Spleen (tissue), 7 donors: ENCODE measurements around the gene SYCP2L.

Source experiments
- CTCF ChIP-seq, 11 experiments: fragments of 200-600 bp in 7 of 11; fragments of 450-650 bp in 4 of 11; sonication (generic) in 4 of 11; IDR thresholded peaks in 8 of 11; conservative IDR thresholded peaks in 3 of 11; 1 replicate in 7 of 11; 2 replicates in 4 of 11; pipeline versions ENCODE4 v1.4.0 to v1.8.0; 2016 to 2021; ENCODE audit warnings: antibody characterized with exemption in 11 of 11, inconsistent platforms in 4 of 11, mild to moderate bottlenecking in 1 of 11
- POLR2A ChIP-seq, 3 donors: fragments of 450-650 bp; IDR thresholded peaks; one replicate each; pipeline ENCODE4 v1.5.1; 2017; ENCODE audit warnings: antibody characterized with exemption in 3 of 3, mild to moderate bottlenecking in 1 of 3
- POLR2AphosphoS5 ChIP-seq, 3 donors: sonication (generic); formaldehyde crosslinking; IDR thresholded peaks; one replicate each; pipeline ENCODE4 v1.5.1; 2017; ENCODE audit warnings: antibody characterized with exemption in 3 of 3
- donor health status: DM: no; HTN: no; CAD: no; lungs with moderate emphysema.
- donor health status: DM: no; HTN: no; CAD: no.
- donor health status: DM: no; HTN: no; CAD: no.

- no peak for TF ChIP-seq CTCF (IDR thresholded peaks at IDR 0.05 in 8 of 11, conservative IDR thresholded peaks at IDR 0.05 in 3 of 11)
- TF ChIP-seq POLR2A (IDR thresholded peaks at IDR 0.05) = no peak
- no peak for TF ChIP-seq POLR2AphosphoS5 (IDR thresholded peaks at IDR 0.05)
Measured at GRCh38 chr6:11016452-11016851, 129.6 kb downstream of the SYCP2L start.
